Measurements from ENCODE around the gene CAPN15.

Gene CAPN15

DNA sequence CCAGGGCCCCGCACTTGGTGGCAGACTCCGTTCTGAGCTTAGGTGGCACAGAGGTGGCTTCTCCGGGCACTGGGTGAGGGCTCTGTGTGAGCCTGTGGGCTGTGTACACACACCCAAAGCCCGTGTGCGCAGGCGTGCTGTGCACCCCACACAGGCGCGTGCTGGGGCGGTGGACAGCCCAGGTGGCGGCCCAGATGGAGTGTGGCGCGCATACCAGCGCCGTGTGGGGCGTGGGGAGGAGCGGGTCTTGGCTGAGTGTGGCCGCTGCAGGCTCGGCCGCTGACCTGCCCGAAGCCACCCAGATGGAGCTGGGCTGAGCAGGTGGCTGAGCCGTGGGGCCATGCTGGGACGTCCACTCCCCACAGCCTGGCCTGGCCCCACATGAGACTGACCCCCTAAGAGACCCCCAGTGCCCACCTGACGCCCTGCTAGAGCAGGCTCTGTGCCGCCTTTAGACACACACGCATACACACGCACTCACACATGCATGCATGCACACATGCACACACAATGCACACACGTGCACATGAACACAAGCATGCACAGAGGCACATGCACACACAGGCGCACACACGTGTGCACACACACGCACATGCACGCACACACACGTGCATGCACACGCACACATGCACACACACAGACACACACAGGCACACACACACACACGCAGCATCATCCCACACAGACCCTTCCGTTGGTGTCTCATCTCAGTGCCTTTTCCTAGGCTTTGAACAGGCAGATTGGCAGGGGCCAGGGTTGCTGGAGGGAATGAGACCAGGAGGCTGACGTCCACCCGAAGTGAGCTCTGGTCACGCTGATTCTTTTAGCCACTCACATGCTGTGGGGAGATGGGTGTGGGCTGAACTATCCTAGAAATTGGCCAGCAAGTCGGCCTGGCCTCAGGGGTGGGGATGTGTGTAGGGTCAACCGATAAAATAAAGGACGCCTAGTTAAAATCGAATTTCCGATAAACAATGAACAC is 34.7 kb downstream of the CAPN15 start:
- DNase-seq (ENCODE audit: low spot score) = no peak

DNA sequence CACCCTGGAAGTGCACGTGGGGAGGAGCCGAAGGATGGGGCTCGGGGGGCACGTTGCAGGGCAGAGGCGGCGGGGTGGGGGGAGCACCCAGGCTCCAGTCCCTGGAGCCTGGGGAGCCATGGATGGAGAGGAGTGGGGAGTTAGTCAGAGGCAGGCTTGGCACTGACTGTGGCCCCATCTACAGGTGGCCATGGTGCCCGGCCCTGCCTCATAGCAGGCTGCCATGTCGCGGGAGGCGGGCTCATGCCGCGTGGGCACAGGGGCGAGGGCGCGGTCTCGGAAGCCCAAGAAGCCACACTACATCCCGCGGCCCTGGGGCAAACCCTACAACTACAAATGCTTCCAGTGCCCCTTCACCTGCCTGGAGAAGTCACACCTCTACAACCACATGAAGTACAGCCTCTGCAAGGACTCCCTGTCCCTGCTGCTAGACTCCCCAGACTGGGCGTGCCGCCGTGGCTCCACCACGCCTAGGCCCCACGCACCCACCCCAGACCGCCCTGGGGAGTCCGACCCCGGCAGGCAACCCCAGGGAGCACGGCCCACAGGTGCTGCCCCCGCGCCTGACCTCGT is 35.6 kb downstream of the CAPN15 start:
- no peak for DNase-seq (ENCODE audit: low spot score)

DNA sequence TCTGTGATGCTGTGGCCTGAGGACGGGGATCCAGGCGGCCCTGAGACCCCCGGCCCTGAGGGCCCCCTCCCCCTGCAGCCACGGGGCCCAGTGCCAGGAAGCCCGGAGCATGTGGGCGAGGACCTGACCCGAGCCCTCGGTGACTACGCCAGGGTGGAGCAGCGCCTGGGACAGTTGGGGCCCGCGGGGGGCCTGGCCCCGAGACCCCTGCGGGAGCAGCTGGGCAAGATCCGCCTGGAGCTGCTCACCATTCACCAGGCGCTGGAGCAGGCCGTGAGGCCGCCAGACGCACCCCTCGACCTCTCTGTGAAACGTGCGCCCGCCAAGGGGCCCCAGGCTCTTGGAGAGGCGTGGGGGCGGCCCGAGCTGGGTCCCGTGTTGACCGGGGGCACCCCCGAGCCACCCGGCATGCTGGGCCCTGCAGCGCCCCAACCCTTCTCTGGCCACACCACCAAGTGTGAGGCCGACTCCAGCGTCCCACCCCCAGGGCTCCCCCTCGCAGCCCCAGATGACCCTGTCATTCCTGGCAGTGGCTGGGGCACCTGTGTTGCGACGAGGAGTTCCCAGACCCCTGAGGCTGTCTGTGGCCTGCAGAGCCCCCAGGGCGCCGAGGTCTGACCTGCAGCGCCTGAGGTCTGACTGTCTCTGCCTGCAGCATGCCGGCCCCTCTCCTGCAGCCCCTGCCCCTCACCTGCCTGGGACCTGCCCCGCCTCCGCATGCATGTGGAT is 37.3 kb downstream of the CAPN15 start:
- no peak for DNase-seq (ENCODE audit: low spot score)

DNA sequence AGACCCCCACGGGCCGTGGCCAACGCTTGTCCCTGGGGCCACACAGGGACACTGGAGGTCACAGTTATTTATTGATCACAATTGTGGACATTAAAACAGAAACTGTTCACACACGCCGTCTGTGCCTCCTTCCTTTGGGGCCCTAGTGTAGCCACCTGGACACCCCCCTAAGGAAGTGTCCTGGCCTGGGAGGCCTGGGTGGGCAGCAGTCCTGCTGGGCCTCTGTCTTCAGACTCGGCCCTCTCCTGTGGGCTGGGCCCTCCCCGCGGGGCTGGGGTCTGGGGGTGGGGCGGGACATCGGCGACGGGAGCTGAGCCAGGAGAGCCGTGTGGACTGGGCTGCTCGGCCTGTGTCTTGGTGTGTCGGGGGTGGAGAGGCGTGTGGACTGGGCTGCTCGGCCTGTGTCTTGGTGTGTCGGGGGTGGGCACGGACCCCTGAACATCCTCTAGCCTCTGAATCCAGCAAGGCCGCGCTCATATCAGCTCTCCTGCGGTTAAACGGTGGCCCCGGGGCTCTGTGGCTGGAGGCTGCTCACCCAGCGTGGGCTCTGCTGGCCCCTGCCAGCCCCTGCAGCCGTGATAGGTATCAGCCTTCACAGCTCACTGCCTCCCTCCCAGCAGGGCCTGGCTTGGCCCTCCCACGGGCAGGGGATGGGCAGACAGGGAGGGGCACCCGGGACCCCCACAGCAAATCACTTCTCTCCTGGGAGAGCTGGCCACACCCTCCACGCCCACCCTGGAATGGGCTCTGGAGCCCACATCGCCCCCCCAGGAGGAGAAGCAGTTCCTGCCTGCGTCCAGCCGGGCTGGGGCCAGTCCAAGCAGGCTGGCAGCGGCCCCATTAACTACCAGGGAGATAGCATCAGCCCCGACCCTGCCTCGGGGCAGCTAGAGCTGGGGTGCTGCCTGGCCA is 38.2 kb downstream of the CAPN15 start:
- DNase-seq (ENCODE audit: low spot score) = no peak

DNA sequence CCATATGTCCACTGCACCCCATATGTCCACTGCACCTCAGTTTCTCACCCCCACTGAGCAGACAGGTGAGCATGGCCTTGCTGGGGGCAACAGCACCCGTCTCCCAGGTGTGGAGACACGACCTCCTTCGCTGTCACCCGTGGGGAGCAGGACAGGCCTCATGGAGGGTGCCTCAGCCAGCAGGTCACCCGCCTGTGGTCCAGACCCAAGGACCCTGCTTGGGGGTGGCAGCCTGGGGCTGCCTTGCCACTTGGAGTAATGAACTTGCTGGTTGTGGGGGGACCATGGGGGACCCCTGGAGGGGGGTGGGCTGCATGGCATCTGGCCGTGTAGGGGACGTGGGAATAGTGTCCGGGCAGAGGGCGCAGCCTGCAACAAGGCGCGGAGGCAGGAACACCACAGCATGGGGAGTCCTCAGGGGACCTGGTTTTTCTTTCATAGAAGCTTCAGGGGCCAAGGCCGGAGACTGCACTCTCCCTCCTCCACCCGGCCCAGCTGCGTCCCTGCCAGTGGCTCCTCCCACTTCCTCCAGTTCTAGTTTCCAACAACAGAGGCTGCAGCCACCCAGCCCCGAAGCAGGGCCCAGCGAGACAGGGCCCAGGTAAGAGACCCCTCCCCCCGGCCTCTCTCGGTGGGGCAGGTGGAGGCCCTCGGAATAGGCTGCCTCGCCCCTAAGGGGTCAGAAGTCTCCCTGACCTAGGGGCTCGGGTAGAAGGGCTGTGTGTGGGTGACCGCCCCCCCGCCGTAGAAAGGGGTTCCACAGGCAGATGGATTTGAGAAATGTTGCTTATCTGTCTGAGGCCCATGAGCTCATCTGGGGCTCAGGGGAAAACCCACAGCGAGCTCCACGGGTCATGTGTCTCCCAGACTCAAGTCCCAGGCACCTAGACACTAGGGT is 39.2 kb downstream of the CAPN15 start, which contains the start of gene NHLRC4:
NHLRC4 (plus strand) TSS at position 531 of the 898 bp plus-strand sequence. CDS start 1,043 bp downstream, outside the sequence.
- DNase-seq (ENCODE audit: low spot score) = peak; percentile 88

DNA sequence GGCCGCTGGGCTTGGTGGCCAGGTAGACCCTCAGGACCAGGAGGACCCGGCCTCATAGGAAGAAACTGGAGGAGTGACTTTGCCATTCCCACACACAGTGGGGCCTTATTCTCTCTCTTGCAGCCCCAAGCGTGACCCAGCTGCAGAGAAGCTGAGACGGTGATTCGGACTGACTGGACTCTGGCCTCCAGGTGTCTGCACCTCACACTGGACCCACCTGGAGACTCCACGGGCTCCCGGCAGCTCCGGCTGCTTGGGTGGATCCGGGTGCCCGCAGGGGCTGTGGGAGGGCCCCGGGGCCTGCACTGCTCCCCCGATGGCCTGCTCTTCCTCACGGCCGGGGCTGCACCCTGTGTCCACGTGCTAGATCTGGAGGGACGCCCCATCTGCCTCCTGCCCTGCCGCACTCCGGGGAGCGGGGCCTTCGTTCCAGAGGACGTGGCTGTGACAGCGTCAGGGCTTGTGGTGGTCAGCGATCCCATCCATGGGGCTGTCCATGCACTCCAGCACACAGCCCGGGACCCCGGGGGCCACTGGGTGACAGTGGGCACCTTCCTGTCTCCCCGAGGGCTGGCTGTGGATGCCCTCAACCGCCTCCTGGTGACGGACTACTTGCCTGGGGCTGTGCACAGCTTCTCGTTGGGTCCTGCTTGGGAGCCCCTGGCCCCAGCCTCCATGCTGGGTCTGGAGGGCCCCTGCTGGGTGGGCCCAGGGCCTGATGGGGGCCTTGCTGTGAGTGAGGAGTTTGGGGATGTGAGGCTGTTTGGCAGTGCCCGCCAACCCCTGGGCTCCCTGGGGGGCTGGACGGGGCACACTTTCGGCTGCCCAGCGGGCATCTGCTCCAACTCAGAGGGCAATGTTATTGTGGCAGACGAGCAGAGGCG is 40.1 kb downstream of the CAPN15 start:
- no peak for DNase-seq (ENCODE audit: low spot score)

DNA sequence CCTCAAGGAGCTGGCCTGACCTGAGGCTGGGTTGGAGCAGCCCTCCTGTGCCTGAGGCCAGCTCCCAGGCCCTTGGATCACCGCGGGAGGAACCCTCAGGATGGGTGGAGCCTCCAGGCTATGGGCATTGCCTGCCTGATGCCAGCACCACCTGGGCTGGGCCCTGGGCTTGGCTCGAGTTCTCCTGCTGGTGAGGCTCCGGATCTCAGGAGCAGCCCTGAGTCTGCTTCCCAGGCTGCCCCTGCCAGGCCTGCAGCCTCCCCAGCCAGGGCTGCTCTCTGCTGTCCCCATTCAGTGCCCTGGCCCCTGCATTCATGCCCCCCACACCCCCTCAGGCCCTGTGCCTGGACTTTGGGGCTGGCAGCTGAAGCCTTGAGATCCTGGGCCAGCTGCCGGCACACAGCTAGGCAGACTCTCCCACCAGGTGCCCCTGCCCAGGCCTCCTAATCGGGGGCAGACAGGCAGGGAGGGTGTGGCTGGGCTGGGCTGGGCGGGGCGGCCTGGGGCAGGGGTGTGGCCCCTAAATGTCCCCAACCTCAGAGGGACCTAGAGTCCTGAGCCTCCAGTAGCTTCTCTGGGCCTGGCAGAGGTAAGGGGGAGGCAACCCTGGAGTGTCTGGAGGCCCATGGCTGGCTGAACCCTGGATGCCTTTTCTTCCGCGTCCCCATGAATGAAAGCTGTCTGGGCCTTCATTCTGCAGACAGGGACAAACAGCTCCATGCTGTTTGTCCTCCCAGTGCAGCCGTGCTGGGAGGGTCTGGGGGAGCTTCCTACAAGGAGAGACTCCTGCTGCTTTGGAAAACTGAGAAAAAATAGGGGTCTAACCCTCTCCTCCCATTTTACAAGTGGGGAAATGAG is 41.1 kb downstream of the CAPN15 start:
- no peak for DNase-seq (ENCODE audit: low spot score)

DNA sequence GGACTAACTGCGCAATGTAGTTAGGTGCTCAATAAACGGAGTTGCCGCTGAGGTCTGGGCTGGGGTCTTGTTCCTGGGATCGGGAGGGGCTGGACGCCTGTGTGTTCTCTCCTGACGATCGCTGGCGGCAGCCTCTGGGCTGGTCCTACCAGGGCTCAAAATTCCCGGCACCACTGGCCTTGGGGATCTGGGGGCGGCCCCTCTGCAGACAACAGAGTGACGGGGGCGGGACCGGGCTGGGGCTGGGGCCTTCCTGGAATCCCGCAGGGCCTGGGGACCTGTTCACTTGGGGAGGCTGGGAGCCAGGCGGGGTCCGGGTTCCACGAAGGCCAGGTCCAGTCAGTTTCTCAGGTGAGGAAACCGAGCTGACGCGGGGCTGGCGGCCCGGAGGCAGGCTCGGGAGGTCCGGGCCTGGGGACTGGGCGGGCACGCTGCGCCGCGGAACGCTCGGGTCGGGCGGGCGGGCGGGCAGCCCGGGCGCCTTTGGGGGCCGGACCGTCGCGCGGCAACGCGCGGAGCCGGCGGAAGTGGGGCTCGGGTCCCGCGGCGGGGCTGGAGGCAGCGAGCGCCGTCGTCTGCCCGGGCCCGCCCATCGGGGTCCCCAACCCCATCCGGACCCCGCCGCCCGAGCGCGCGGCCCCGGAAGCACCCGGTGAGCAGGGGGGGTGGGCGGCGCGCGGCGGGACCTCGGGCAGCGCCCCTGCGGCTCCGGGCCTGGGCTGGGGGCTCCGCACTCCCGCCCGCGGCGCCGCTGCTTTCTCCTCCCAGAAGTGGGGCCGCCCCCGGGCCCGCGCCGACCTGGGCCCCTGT is 42.1 kb downstream of the CAPN15 start, which contains the start of gene PIGQ:
PIGQ (plus strand) TSS at position 524 of the 810 bp plus-strand sequence. CDS start 4,107 bp downstream, outside the sequence.
- peak; percentile 94 for DNase-seq (ENCODE audit: low spot score)

DNA sequence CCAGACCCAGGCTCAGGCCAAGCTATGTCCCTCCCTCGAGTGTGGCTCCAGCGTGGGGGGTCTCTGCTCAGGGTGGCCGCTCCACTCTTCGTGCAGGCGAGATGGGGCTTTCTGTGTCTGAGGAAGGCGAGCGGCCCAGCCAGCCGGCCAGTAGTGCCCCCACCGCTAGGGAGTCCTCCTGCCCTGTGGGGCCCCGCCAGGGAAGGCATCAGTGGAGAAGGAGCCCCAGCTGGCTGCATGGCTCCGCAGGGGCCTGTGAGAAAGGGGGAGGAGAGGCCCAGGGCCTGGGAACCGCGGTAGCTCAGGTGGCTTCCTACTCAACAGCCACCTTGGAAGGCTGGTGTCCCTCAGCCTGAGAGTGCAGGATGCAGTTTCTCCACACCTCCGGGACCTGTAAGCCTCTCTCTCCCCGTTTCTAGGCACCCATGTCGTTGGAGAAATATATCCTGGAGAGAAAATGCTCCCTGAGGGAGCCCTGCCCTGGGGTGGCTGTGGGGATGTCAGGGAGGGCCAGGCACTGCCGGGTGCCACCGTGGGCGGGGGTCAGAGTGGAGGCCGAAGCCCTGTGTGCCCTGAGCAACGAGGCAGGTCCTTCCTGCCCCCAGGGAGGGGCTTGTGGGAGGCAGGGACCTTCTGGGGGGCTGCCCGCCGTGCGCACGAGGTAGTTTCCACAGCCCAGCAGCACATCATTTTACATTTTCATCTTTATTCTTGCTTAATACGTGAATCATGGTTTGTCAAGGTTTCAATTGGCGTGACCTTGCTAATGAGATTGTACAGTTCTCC is 45.5 kb downstream of the CAPN15 start:
- no peak for DNase-seq (ENCODE audit: low spot score)

DNA sequence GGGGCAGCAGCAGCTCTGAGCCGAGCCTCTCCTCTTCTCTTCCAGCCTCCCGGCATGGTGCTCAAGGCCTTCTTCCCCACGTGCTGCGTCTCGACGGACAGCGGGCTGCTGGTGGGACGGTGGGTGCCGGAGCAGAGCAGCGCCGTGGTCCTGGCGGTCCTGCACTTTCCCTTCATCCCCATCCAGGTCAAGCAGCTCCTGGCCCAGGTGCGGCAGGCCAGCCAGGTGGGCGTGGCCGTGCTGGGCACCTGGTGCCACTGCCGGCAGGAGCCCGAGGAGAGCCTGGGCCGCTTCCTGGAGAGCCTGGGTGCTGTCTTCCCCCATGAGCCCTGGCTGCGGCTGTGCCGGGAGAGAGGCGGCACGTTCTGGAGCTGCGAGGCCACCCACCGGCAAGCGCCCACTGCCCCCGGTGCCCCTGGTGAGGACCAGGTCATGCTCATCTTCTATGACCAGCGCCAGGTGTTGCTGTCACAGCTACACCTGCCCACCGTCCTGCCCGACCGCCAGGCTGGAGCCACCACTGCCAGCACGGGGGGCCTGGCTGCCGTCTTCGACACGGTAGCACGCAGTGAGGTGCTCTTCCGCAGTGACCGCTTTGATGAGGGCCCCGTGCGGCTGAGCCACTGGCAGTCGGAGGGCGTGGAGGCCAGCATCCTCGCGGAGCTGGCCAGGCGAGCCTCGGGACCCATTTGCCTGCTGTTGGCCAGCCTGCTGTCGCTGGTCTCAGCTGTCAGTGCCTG is 46.7 kb downstream of the CAPN15 start:
- no peak for DNase-seq (ENCODE audit: low spot score)

DNA sequence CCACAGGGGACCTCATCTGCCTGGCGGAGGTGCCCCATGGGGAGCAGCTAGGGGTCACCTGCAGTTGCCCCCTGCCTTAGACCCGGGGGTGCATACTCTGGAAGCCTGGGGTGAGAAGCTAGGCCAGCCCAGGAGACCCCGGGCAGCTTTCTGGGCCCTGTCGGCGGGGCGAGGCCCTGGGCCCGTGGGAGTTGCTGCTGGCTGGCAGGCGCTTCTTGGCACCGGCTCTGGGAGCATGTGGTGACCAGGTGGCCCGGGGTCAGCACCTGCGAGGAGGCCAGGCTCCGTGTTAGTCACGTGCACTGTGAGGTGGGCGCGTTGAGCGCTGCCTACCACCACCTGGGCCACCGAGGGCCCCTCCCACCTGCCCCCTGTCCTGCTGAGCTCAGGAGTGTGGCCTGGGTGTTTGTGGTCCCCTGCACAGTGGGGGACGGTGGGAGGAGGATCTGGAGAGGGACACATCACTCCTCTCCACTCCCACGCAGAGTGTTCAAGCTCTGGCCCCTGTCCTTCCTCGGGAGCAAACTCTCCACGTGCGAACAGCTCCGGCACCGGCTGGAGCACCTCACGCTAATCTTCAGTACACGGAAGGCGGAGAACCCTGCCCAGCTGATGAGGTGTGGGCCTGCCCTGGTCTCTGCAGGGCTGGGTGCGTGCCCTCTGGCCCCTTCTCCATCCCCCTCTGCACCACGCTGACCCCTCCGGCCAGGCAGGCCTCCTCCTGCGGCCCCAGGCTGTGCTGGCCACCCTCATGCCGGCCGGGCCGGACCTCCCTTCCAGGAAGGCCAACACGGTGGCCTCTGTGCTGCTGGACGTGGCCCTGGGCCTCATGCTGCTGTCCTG is 48.1 kb downstream of the CAPN15 start:
- no peak for DNase-seq (ENCODE audit: low spot score)

DNA sequence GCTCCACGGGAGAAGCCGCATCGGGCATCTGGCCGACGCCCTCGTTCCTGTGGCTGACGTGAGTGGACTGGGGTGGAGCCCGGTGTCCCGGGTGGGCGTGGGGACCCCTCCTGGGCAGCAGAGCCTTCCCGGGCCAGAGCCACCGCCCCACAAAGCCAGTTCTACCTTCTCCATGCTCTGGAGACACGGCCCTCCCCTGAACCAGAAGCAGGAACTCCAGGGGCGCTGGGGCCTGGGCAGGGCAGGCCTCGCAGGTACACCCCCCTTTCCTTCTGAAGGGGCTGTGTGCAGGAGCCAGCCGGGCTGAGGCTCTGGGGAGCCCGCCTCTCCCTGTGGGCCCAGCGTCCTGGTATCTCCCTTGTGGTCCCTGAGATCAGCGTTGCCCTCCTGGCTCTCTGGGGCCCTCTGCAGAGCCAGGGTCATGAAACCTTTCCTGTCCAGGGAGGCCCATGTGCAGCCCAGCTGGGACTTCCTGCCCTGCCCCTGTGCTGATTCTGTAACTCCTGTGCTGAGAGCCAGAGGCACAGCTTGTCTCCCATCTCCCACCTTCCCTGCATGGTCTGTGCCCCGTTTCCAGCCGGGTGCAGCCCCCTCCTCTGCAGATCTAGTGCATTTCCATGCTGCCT is 48.8 kb downstream of the CAPN15 start:
- no peak for DNase-seq (ENCODE audit: low spot score)

DNA sequence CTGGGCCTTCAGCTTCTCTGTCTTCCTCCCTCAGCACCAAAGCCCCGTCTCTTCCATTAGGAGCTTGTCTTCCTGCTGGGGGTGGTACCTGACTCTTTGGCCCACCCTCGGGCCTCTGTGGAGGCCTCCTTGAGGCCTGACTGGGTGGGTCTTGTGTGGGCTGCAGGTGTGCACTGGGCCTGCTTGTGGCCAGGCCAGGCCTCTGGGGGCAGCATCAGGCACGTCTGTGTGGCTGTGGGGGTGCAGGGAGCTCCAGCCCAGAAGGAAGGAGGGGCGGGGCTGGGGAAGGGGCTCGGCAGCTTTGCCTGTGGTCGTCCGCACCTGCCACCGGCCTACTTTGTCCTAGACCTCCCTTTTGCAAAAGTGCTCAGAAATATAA is 49.3 kb downstream of the CAPN15 start:
- DNase-seq (ENCODE audit: low spot score) = no peak

DNA sequence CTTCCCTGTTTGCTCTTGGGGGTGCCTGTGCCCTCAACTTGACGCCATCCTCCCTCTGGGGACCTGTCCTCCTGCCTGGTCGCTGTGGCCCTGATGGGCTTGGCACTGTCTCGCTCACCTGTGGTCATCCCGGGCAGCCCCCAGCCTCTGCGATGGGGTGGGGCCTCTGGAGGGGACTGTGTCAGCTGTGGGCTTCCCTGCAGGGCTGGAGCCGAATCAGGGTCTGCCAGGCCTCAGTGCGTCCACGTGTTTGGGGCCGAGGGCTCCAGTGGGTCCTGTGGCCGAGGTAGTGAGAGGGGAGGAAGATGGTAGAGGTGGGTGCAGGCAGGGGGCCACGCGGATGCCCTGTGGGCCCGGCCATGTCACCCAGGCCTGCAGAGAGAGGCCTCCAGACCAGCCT is 50.3 kb downstream of the CAPN15 start:
- no peak for DNase-seq (ENCODE audit: low spot score)

Measured in AG08396 (cell line).